Neuronal stem cell (in vitro differentiated cells): ENCODE measurements around the gene AUH.
A peak's percentile ranks its signal among the peaks of the same experiment; 100 is the strongest.

Experiments
- DNase-seq: peaks from one replicate; pipeline ENCODE4 v3.0.0-alpha.2; 2013; ENCODE audit warnings: low spot score
- H2AFZ ChIP-seq: one replicate; pipeline ENCODE4 v1.6.1; 2013; ENCODE audit warnings: mild to moderate bottlenecking, low read length, inconsistent platforms
- H2AK5ac ChIP-seq: 2 replicates; pipeline ENCODE4 v1.6.1; 2013; ENCODE audit warnings: low read depth, mild to moderate bottlenecking, inconsistent platforms, low read length, moderate library complexity, mixed read lengths
- H2BK120ac ChIP-seq: 2 replicates; pipeline ENCODE4 v1.6.1; 2013; ENCODE audit warnings: low read depth, mild to moderate bottlenecking, inconsistent platforms, low read length, moderate library complexity, mixed read lengths
- H2BK12ac ChIP-seq: one replicate; pipeline ENCODE4 v1.6.1; 2013; ENCODE audit warnings: low read length, inconsistent platforms
- H2BK15ac ChIP-seq: 2 replicates; pipeline ENCODE4 v1.6.1; 2013; ENCODE audit warnings: mild to moderate bottlenecking, low read length, inconsistent platforms, mixed read lengths
- H2BK5ac ChIP-seq: one replicate; pipeline ENCODE4 v1.6.1; 2013; ENCODE audit warnings: inconsistent platforms, mild to moderate bottlenecking, low read length, moderate library complexity
- H3K14ac ChIP-seq: one replicate; pipeline ENCODE4 v1.6.1; 2013; ENCODE audit warnings: low read length, inconsistent platforms
- H3K18ac ChIP-seq: 2 replicates; pipeline ENCODE4 v1.6.1; 2013; ENCODE audit warnings: low read length, inconsistent platforms
- H3K23ac ChIP-seq: 2 replicates; pipeline ENCODE4 v1.6.1; 2013; ENCODE audit warnings: low read depth, mild to moderate bottlenecking, mixed read lengths, low read length, inconsistent platforms; ENCODE audit not compliant: poor library complexity
- H3K27ac ChIP-seq: replicated peaks from 3 replicates; pipeline ENCODE4 v1.5.1; 2013; ENCODE audit warnings: low read length, inconsistent platforms
- H3K27me3 ChIP-seq, 3 experiments: 2 replicates each; pipeline ENCODE4 v1.6.1; 2013; ENCODE audit warnings: low read length in 3 of 3, mild to moderate bottlenecking in 2 of 3, inconsistent platforms in 1 of 3, low read depth in 1 of 3, mixed read lengths in 1 of 3, moderate library complexity in 1 of 3; ENCODE audit not compliant: control insufficient read depth in 3 of 3, insufficient read depth in 3 of 3
- H3K36me3 ChIP-seq, 2 donors: replicated peaks in 1 of 2; 2 replicates each; pipeline ENCODE4 v1.6.1; 2013; ENCODE audit warnings: low read length in 2 of 2; ENCODE audit not compliant: control insufficient read depth in 2 of 2, insufficient read depth in 2 of 2
- H3K4ac ChIP-seq: 2 replicates; pipeline ENCODE4 v1.6.1; 2013; ENCODE audit warnings: inconsistent platforms, mild to moderate bottlenecking, low read length, moderate library complexity
- H3K4me1 ChIP-seq, 2 donors: 1 replicate in 1 of 2; 2 replicates in 1 of 2; pipeline ENCODE4 v1.6.1; 2013; ENCODE audit warnings: low read length in 2 of 2, low read depth in 1 of 2; ENCODE audit not compliant: control insufficient read depth in 2 of 2, insufficient read depth in 1 of 2
- H3K4me2 ChIP-seq: one replicate; pipeline ENCODE4 v1.6.1; 2013; ENCODE audit warnings: mild to moderate bottlenecking, low read length, inconsistent platforms; ENCODE audit not compliant: insufficient read depth, poor library complexity, severe bottlenecking
- H3K4me3 ChIP-seq, 2 donors: 2 replicates each; pipeline ENCODE4 v1.5.1; 2013; ENCODE audit warnings: low read length in 2 of 2, mild to moderate bottlenecking in 2 of 2, inconsistent platforms in 1 of 2, moderate library complexity in 1 of 2
- H3K79me1 ChIP-seq: one replicate; pipeline ENCODE4 v1.6.1; 2013; ENCODE audit warnings: low read depth, mild to moderate bottlenecking, inconsistent platforms, low read length, moderate library complexity
- H3K9ac ChIP-seq: one replicate; pipeline ENCODE4 v1.6.1; 2013; ENCODE audit warnings: mild to moderate bottlenecking, low read depth, low read length, inconsistent platforms; ENCODE audit not compliant: poor library complexity
- H3K9me3 ChIP-seq, 2 donors: replicated peaks in 1 of 2; 2 replicates each; pipeline versions ENCODE3 to v1.6.1; 2013; ENCODE audit warnings: low read length in 2 of 2, mild to moderate bottlenecking in 2 of 2, inconsistent platforms in 1 of 2, low read depth in 1 of 2, mixed read lengths in 1 of 2, moderate library complexity in 1 of 2; ENCODE audit not compliant: control insufficient read depth in 2 of 2, insufficient read depth in 1 of 2
- H4K8ac ChIP-seq: one replicate; pipeline ENCODE4 v1.6.1; 2013; ENCODE audit warnings: low read depth, mild to moderate bottlenecking, inconsistent platforms, low read length, moderate library complexity
- H4K91ac ChIP-seq: one replicate; pipeline ENCODE4 v1.6.1; 2013; ENCODE audit warnings: low read length, low read depth, mild to moderate bottlenecking, inconsistent platforms; ENCODE audit not compliant: poor library complexity
- WGBS, 2 donors: extraction: QIAGEN DNeasy Blood & Tissue Kit; methylation state at CpG; one replicate each; pipeline ENCODE4 v1.1.7; 2013; ENCODE audit warnings: missing lambda C conversion rate in 2 of 2, mixed read lengths in 1 of 2; ENCODE audit not compliant: insufficient read length in 2 of 2, insufficient replicate concordance in 1 of 2; ENCODE audit errors: extremely low coverage in 2 of 2; 5-methylcytosine and 5-hydroxymethylcytosine counted together

The AUH gene

GRCh38 chr9:91177661-91178280, 183.9 kb downstream of the AUH start:
- H3K36me3 ChIP-seq, result no peaks in the 10 kb centered on the region
- no peak overlapping the region for H2AFZ ChIP-seq
- no peak overlapping the region for H4K91ac ChIP-seq
- H2BK12ac ChIP-seq, result no peak overlapping the region
- H3K23ac ChIP-seq, result peak overlapping the region; percentile 82
- H4K8ac ChIP-seq, result no peak overlapping the region
- H3K4me3 ChIP-seq, result no peak overlapping the region
- no peak overlapping the region for H3K9ac ChIP-seq
- no peak overlapping the region for H2BK120ac ChIP-seq
- no peak overlapping the region for H3K14ac ChIP-seq
- no peak overlapping the region for H2BK15ac ChIP-seq
- no peak overlapping the region for H3K4ac ChIP-seq
- no peaks in the 10 kb centered on the region for H3K27me3 ChIP-seq
- peaks cover 0 to 3% of the 10 kb centered on the region in 2 donors for H3K9me3 ChIP-seq
- no peak overlapping the region for H2AK5ac ChIP-seq
- no peak overlapping the region for H2BK5ac ChIP-seq
- peak overlapping the region; percentile 61 for H3K18ac ChIP-seq
- no peak overlapping the region for H3K27ac ChIP-seq
- no peak overlapping the region for H3K4me2 ChIP-seq
- H3K79me1 ChIP-seq, result no peaks in the 10 kb centered on the region
- peaks cover 0 to 2% of the 10 kb centered on the region in 2 donors for H3K4me1 ChIP-seq
- no CpG with 5 or more reads among the region's 15 CpGs for WGBS, 2 donors
- no peak for DNase-seq

GRCh38 chr9:91177081-91177480, 184.6 kb downstream of the AUH start:
- Histone ChIP-seq H2BK120ac (no peak overlapping the region), H2BK12ac (no peak overlapping the region), H3K4me3 (no peak overlapping the region), H2BK15ac (no peak overlapping the region), H3K27me3 (no peaks in the 10 kb centered on the region), H4K91ac (no peak overlapping the region), H2AK5ac (no peak overlapping the region), H3K23ac (no peak overlapping the region), H4K8ac (peak overlapping the region; percentile 65), H2AFZ (no peak overlapping the region), H3K36me3 (no peaks in the 10 kb centered on the region), H3K79me1 (no peaks in the 10 kb centered on the region), H3K18ac (no peak overlapping the region), H3K4ac (no peak overlapping the region), H3K9ac (no peak overlapping the region), H2BK5ac (no peak overlapping the region), H3K27ac (no peak overlapping the region), H3K4me2 (no peak overlapping the region), H3K9me3 (peaks cover 0 to 3% of the 10 kb centered on the region in 2 donors), H3K4me1 (peaks cover 0 to 2% of the 10 kb centered on the region in 2 donors), H3K14ac (no peak overlapping the region)
- DNase-seq, result no peak
- WGBS, 2 donors, result no CpG with 5 or more reads among the region's 4 CpGs

GRCh38 chr9:91176426-91176825, 185.3 kb downstream of the AUH start:
- Histone ChIP-seq H2BK15ac (no peak overlapping the region), H4K8ac (no peak overlapping the region), H4K91ac (no peak overlapping the region), H3K4me3 (no peak overlapping the region), H3K9ac (no peak overlapping the region), H2BK12ac (no peak overlapping the region), H3K9me3 (peaks cover 0 to 3% of the 10 kb centered on the region in 2 donors), H2AK5ac (no peak overlapping the region), H3K14ac (no peak overlapping the region), H3K4me2 (no peak overlapping the region), H3K23ac (no peak overlapping the region), H3K27ac (no peak overlapping the region), H2AFZ (no peak overlapping the region), H3K79me1 (no peaks in the 10 kb centered on the region), H3K4ac (no peak overlapping the region), H2BK120ac (no peak overlapping the region), H3K27me3 (no peaks in the 10 kb centered on the region), H3K4me1 (peaks cover 0 to 2% of the 10 kb centered on the region in 2 donors), H2BK5ac (no peak overlapping the region), H3K18ac (no peak overlapping the region), H3K36me3 (no peaks in the 10 kb centered on the region)
- no peak for DNase-seq
- whole genome bisulfite sequencing, 2 donors, result no CpG with 5 or more reads among the region's 7 CpGs

DNA sequence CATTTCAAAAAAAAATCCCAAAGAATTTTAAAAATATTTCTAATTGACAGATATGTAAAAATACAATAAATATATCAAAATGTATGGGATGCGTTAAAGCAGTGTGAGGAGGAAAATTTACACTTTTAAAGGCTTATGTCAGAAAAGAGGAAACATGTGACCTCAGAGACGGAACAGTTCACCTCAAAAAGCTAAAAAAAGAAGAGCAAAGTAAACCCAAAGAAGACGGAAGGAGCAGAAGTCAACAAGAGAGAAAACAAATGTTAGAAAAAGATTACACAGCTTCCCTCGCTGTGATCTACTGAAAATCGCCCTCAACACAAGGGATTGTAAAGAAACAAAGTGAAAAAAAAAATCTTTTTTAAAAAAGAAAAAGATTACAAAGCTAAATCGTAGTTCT, 186.9 kb downstream of the AUH start:
- no CpG with 5 or more reads among the region's 6 CpGs for WGBS, 2 donors
- no peak overlapping the region for H2BK5ac ChIP-seq

More for the DNA sequence above, 186.9 kb downstream of the AUH start:
- H3K36me3 ChIP-seq, result no peaks in the 10 kb centered on the region
- no peak overlapping the region for H2AFZ ChIP-seq
- H3K79me1 ChIP-seq, result no peaks in the 10 kb centered on the region
- no peak overlapping the region for H2BK120ac ChIP-seq
- H2BK12ac ChIP-seq, result no peak overlapping the region
- no peak overlapping the region for H2AK5ac ChIP-seq
- no peak overlapping the region for H2BK15ac ChIP-seq
- no peak overlapping the region for H3K14ac ChIP-seq
- H3K4me3 ChIP-seq, result no peak overlapping the region
- H4K91ac ChIP-seq, result no peak overlapping the region
- no peak overlapping the region for H3K4ac ChIP-seq
- peaks cover 0 to 1% of the 10 kb centered on the region in 2 donors for H3K4me1 ChIP-seq
- H3K9ac ChIP-seq, result no peak overlapping the region
- no peak overlapping the region for H3K4me2 ChIP-seq
- H3K9me3 ChIP-seq, result peaks cover 0 to 5% of the 10 kb centered on the region in 2 donors
- no peak overlapping the region for H4K8ac ChIP-seq
- no peak overlapping the region for H3K27ac ChIP-seq
- no peaks in the 10 kb centered on the region for H3K27me3 ChIP-seq
- DNase-seq, result no peak
- no peak overlapping the region for H3K18ac ChIP-seq
- no peak overlapping the region for H3K23ac ChIP-seq
